T1000 (cell line): Measurements from ENCODE around the gene RGS7BP.

Experiments
- DNase-seq: peaks from one replicate; lab custom pipeline; 2025; ENCODE audit warnings: mixed read lengths; lab: John Stamatoyannopoulos, UW

Gene RGS7BP

DNA sequence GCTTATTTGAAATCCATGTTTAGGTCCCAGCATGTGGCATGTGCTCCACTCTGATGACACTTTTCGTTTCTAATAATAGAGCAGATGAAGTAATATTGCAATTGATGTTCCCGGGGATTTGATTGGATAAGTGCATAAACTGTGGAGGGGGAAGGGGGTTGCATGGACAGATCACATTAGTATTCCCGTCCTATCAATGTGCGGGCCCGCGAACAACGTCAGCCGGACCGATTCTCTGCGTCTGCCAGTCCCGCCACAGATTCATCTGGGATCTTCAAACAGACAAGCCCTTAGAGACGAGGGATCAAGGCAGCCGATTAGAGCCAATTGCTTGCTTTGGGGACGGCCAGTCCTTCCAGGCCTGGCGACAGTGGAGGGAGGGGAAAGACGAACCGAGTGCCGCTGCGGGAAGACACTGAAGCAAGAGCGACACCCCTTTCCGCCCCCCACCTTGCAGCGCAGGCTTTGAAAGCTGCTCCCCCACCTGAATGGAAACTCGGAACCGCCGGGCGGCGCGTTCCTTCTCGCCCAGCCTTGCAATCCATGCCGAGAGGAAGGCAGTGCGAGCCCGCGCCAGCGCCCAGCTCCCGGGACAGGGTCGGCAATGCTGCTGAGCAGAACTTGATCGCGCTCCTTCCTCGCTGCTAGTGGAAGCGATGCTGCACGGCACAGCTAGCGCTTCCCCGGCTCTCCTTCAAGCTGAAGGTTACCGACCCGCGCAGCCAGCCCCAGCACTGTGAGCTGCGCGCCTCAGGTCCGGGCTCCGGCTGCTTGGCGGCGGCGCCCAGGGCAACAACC, at the start of gene RGS7BP:
Gene RGS7BP (plus strand): TSS at position 247 of the 798 bp plus-strand sequence. CDS start 610 bp downstream, outside the sequence.
- peak; percentile 17 for DNase-seq

DNA sequence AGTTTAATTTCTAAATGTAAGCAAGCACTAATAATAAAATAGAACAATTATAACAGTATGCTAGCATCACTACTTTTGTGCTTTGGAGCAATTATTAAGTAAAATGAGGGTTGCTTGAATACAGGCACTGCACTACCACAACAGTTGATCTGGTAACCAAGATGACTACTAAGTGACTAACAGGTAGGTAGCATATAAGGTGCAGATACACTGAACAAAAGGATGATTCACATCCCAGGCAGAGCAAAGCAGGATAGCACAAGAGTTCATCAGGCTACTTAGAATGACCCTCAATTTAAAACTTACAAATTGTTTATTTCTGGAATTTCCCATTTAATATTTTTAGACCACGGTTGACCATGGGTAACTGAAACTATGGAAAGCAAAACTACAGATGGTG, 48.0 kb upstream of the RGS7BP start:
- DNase-seq, result no peak

DNA sequence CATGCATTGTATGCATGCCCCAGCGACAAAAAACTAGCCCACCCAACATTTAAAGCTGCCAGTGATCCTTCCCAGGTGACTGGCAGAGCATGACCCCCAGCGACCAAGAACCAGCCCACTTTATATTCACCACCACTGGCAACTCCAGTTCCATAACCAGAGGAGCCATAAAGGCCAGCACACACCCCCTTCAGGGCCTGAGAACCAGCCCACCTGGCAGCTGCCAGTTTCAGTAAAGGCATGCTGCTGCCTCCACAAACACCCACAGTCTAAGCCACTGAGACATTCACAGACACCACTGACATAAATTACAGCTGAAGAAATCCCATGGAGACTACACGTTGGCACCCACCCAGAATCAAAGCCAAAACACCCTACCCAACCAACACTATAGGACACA, 46.9 kb upstream of the RGS7BP start:
- DNase-seq, result no peak

GRCh38 chr5:64462391-64462790, 43.4 kb upstream of the RGS7BP start:
- no peak for DNase-seq

GRCh38 chr5:64486163-64486562, 19.7 kb upstream of the RGS7BP start:
- DNase-seq, result no peak

DNA sequence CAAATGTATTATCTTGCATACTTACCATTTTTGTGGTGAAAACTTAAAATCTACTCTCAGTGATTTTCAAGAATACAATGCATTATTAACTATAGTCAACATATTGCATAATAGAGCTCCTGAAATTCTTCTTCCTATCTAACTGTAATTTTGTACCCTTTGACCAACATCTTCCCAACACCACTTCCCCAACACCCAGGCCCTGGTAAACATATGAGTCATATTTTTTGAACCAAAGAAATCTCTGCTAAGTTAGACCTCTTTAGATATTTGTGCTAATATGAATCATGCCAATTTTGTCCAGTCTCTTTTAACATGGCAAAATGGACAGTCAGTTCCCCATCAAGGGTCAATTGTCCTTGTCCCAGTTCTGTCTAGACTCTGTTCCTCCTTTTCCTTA, 18.5 kb upstream of the RGS7BP start:
- DNase-seq, result no peak

DNA sequence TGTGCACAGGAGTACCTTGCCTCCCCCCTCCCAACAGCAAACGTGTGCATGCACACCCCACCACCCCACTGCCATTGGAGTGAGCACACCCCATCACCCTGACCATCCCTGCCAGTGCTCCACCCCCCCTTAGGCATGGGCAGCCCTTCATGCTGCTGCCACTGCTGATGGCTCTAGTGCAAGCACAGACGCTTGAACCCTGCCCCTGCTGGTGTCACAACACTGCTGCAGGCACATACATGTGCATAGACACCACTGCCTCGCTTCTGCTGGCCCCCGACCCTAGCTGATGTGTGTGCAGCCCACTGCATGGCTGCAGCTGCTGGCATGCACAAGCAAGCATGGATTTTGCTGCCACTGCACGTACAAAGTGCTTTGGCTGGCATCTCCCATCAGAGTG, 16.0 kb upstream of the RGS7BP start:
- no peak for DNase-seq

DNA sequence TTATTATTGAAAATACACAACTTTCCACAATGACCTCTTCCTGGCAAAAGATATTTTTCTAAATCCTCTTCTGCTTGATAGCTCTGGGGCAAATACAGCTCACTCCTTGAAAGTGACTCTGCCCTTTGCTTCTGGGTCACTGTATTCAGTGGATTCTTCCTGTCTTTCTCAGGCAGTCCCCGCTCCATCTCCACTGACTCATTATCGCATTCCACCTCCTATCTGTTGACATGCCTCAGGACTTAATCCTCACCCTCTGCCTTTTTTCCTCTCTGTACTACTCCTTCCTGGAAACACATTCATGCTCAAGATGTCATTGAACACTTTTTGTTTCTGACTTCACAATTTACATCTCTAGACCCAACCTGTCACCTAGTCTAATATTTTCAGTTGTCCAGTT, 8.4 kb upstream of the RGS7BP start:
- peak; percentile 35 for DNase-seq

DNA sequence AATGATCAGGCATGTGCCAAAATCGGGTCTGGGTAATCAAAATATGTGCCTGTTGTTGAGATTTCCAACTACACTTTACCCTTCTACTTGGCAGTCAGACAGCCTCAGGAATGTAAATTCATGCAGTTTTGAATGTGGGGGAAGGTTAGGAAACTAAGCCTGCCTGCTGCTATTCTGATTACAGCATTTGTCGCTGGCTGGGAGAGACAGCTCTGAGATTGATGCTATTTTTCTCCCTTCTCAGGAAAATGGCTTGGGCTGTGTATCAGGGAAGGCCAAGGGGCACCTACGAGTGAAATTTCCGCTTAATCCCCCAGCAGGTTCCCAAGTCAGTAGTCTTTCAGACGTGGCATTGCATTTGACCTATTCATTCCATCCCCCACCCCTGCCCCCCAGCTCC, 3.6 kb upstream of the RGS7BP start:
- no peak for DNase-seq

DNA sequence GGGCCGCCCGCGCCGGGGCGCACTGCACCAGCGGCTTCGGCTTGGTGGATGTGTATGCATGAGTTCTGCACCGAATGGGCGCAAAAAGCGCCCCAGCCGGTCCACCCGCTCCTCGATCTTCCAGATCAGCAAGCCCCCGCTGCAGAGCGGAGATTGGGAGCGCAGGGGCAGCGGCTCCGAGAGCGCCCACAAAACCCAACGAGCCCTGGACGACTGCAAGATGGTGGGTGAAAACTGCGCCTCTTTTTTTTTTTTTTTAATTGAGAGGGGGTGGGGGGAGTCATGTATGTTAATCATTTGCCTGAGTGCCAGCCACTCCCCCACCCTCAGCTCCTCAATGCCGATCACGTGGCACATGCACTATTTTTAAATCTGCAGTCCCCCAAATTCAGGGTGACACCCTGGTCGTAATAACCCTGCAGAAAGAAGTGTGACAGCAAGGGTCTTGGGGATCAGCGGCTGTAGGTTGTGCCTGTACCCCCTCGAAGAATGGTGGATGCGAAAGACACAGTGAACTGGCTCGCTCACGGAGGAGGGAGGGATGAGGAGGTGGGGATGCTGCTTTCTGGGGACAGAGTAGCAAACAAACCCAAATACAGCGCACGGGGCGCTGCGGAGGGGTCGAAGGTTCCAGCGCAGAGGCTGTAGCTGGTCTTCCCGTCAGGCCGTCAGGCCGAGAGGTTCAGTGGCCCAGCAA, 900 bp downstream of the RGS7BP start:
- DNase-seq, result no peak

GRCh38 chr5:64507264-64507605, 1.4 kb downstream of the RGS7BP start:
- no peak for DNase-seq

- DNase-seq, result no peak
These were observed 4.0 kb downstream of the RGS7BP start for GRCh38 chr5:64509828-64510227.

DNA sequence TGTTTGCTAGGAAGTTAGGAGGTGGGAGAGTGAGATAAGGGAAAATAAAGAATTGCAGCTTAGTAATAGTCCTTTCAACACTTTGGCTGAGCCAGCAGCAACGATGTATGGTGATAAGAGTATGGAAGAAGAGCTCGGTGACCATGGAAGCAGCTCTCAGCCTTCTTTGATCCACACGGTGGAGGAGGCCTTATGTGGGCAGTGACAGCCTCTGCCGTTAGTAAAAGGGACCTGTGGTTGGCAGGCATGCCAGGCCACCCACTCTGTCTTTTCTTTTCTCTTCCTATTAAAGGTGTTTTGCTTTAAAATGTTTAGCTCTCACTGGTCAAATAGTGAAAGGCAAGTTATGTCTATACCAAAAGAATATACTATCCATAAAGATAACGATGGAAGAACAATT, 7.7 kb downstream of the RGS7BP start:
- no peak for DNase-seq

DNA sequence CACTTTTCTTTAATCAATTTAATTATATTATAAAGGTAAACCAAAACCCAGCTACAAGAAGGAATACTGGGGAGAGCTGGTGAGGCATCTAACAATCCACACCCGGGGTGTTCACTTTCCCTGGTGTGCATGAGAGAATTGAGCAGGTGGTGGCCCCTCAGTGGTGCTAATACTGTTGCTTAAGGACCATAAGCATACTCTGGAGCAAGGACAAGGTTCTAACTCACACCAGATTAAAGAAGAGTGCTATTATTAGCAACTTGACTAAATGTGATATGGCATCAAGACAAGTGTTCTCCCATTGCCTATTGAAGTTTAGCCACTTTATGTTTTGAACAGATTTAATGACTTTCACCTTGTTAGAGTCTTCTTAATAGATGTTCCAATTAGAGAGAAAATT, 8.8 kb downstream of the RGS7BP start:
- DNase-seq, result no peak

DNA sequence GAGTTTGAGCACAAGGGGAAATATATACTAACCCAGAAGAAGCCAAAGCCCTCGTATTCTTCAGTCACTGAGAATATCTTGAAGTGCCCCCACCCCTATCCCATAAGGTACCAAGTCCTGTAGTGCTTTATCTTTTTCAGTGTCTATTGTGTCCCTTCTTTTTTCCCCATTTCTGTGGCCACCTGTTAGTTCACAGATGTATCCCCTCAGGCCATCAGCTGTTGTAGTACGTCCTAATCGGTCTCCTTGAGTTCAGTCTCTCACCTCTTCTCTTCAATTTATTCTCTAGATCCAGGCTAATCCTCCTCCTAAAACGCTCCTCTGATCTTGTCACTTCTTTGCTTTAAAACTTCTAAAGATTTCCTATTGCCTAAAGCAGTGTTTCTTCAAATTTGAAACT, 10.4 kb downstream of the RGS7BP start:
- no peak for DNase-seq

DNA sequence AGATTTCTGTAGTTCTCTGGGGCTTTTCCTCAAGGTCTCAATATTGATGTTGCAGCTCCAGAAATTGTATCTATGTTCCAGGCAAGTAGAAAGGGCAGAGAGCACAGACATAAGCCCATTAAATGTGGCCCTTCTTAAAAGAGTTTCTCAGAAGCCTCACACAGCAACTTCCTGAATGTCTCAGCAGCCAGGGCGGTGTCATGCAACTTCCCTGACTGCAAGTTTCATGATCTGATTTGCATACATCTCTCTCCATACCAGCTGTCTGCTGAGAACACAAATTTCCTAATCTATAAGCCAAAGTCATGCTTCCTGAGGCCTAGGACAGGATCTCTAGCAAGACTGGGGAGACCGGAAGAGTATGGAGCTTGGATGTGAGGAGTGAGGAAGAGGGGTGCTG, 13.0 kb downstream of the RGS7BP start:
- no peak for DNase-seq

DNA sequence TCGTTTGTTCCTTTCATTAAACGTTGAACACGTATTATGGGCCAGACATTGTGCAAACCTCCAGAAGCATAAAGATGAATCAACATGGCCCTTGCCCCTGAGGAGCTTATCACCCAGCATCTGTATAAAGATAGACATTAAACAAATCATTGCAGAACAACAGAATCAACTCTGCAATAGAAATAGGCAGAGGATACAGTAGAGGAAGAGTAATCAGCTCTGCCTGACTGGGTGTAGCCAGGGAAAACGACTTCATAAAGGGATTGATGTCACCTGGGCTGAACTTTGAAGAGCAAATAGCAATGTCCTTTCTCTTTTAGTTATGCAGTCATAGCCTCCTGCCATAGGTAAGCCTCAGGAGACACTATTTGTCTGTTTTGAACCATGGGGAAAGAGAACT, 13.4 kb downstream of the RGS7BP start:
- DNase-seq, result no peak

- no peak for DNase-seq
These were observed 21.1 kb downstream of the RGS7BP start for GRCh38 chr5:64526734-64527439.

GRCh38 chr5:64530076-64530475, 24.3 kb downstream of the RGS7BP start:
- DNase-seq, result no peak

DNA sequence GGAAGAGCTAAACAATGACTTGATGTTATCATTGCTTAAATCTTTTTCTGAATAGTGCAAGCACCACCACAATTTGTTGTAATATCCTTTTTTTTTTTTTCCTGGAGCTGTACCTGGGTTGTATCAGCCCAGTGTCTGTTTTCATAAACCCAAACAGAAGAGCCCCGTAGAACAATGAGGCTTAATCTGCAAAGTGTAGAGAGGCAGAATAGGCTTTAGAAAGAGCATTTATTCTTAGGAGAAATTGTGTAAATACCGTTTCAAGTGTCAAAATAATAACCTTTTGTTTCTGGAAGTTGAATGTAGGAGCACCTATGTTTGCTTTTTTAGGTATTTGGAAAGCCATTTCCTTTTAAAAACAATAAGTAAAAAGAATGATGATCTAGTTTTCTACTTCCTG, 26.4 kb downstream of the RGS7BP start:
- no peak for DNase-seq

DNA sequence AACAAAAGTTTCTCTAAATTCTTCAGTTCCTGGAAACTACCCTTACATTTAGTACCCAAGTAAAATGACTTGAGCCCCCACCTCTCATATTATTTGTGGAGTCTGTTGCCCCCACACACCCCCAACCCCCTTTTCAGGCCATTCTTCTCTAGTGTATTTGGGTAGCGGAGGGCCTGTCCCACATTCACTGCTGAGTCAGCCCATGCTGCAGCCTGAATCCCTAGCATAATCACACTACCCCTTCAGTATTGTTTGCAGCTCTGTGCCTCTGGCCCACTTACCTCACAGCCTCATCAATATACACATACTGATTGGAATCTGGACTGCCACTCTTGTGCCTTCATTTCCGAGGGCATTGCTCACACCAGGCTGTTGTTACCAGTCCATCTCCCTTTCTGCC, 26.8 kb downstream of the RGS7BP start:
- DNase-seq, result no peak

DNA sequence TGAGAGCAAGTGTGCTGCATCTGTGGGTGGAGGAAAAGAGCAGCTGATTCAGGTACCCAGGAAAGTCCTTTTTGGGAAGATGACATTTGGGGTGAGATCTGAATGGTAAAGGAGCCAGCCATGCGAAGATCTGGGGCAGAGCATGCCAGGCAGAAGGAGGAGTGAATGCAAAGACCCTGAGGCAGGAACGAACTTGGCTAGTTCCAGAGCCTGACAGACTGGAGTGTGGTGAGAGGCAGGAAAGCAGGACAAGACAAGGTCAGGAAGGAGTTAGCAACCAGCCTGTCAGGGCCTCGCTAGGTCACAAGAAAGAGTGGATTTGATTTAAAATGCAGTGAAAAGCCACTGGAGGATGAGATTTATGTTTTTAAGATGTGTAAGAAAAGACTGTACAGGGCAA, 28.2 kb downstream of the RGS7BP start:
- no peak for DNase-seq

- DNase-seq, result no peak
These were observed 52.1 kb downstream of the RGS7BP start for GRCh38 chr5:64557911-64558310.
